Measurements from ENCODE around the gene MGAT2. TPM values are rescaled to one million over a fixed set of nuclear protein-coding genes. Genes with fewer than 3 reads are reported as not detected.
"Not testable (repeated sequence)": the region's sequence is repeated elsewhere in the genome, so short reads cannot be mapped to it uniquely, and the experiment has no call there.

MGAT2 gene
- 57.6 TPM for total RNA-seq

GRCh38 chr14:49620182-49621113, at the start of gene MGAT2, which contains the start of gene RPL36AL:
TSS of gene MGAT2 (plus strand) at chr14:49620799. CDS start at chr14:49621269, 470 bp downstream.
TSS of gene RPL36AL (minus strand) at chr14:49620626. CDS start at chr14:49619104, 1,522 bp downstream.
- peak; percentile 85 to 97 (median 96) for DNase-seq (ENCODE audit: low read depth in 2 of 3, low spot score in 2 of 3)

GRCh38 chr14:49574038-49574437, 46.6 kb upstream of the MGAT2 start:
- no peak for DNase-seq (ENCODE audit: low read depth in 2 of 3, low spot score in 2 of 3)

- DNase-seq (ENCODE audit: low read depth in 2 of 3, low spot score in 2 of 3) = no peak
Observed at GRCh38 chr14:49578141-49578540, 42.5 kb upstream of the MGAT2 start.

- DNase-seq (ENCODE audit: low read depth in 2 of 3, low spot score in 2 of 3) = no peak
Observed at GRCh38 chr14:49579841-49580240, 40.8 kb upstream of the MGAT2 start.

GRCh38 chr14:49581209-49582112, 39.1 kb upstream of the MGAT2 start:
- no peak for DNase-seq (ENCODE audit: low read depth in 2 of 3, low spot score in 2 of 3)

- no peak for DNase-seq (ENCODE audit: low read depth in 2 of 3, low spot score in 2 of 3)
Observed at GRCh38 chr14:49582113-49582977, 38.3 kb upstream of the MGAT2 start.

GRCh38 chr14:49583629-49584028, 37.0 kb upstream of the MGAT2 start:
- no peak for DNase-seq (ENCODE audit: low read depth in 2 of 3, low spot score in 2 of 3)

GRCh38 chr14:49584058-49584457, 36.5 kb upstream of the MGAT2 start:
- no peak for DNase-seq (ENCODE audit: low read depth in 2 of 3, low spot score in 2 of 3)

- DNase-seq (ENCODE audit: low read depth in 2 of 3, low spot score in 2 of 3) = not testable (repeated sequence)
Observed at GRCh38 chr14:49584981-49585640, 35.5 kb upstream of the MGAT2 start.

GRCh38 chr14:49585803-49586672, 34.6 kb upstream of the MGAT2 start, which contains the start of gene RPS29:
TSS of gene RPS29 (minus strand) at chr14:49586380. CDS start at chr14:49586346, 34 bp downstream.
- peak; percentile 99 to 100 (median 100) for DNase-seq (ENCODE audit: low read depth in 2 of 3, low spot score in 2 of 3)

- DNase-seq (ENCODE audit: low read depth in 2 of 3, low spot score in 2 of 3) = peak; percentile 60 to 90 (median 72)
Observed at GRCh38 chr14:49586673-49587460, 33.7 kb upstream of the MGAT2 start.

- DNase-seq (ENCODE audit: low read depth in 2 of 3, low spot score in 2 of 3) = no peak
Observed at GRCh38 chr14:49589387-49589786, 31.2 kb upstream of the MGAT2 start.

- DNase-seq (ENCODE audit: low read depth in 2 of 3, low spot score in 2 of 3) = no peak
Observed at GRCh38 chr14:49593016-49593415, 27.6 kb upstream of the MGAT2 start.

GRCh38 chr14:49594347-49595091, 26.1 kb upstream of the MGAT2 start:
- DNase-seq (ENCODE audit: low read depth in 2 of 3, low spot score in 2 of 3) = peak in 2 of 3 donors; percentile 81 to 89

GRCh38 chr14:49598189-49598484, 22.5 kb upstream of the MGAT2 start:
- no peak for DNase-seq (ENCODE audit: low read depth in 2 of 3, low spot score in 2 of 3)

GRCh38 chr14:49598485-49599300, 21.9 kb upstream of the MGAT2 start, which contains the start of gene LRR1:
TSS of gene LRR1 (plus strand) at chr14:49598940. CDS start at chr14:49599021, 81 bp downstream.
- peak; percentile 68 to 84 (median 84) for DNase-seq (ENCODE audit: low read depth in 2 of 3, low spot score in 2 of 3)

Measured in hematopoietic multipotent progenitor cell (in vitro differentiated cells).